Measurements from ENCODE around the gene SUPT5H. TPM values are rescaled to one million over a fixed set of nuclear protein-coding genes. Genes with fewer than 3 reads are reported as not detected.
A peak's percentile ranks its signal among the peaks of the same experiment; 100 is the strongest.
"Not testable (repeated sequence)": the region's sequence is repeated elsewhere in the genome, so short reads cannot be mapped to it uniquely, and the experiment has no call there.

Gene SUPT5H
- total and polyA plus RNA-seq, 3 donors from 2014 or later: 359 to 366 (median 363) TPM

- Histone ChIP-seq H3K4me3 (peak overlapping the region; percentile 81 to 94), H3K27ac (peak overlapping the region in 1 of 2 donors; percentile 97), H3K4me1 (peaks cover 26% of the 10 kb centered on the region), H3K36me3 (ENCODE audit: low read depth, missing control alignments) (no peaks in the 10 kb centered on the region), H3K27me3 (no peaks in the 10 kb centered on the region), H3K9me3 (no peaks in the 10 kb centered on the region)
- TF ChIP-seq POLR2A (IDR thresholded peaks at IDR 0.05): no peak
- TF ChIP-seq CTCF (IDR thresholded peaks at IDR 0.05): no peak
- WGBS, 2 donors: 77 to 79% methylated on average over 16 of the region's 16 CpGs
- DNase-seq: no peak
- intact Hi-C loops (cut with DNase I; ENCODE audit: low total_unique reads): no loop called here
Measured at GRCh38 chr19:39446365-39447084, 1.1 kb downstream of the SUPT5H start.

GRCh38 chr19:39448271-39448670, 2.9 kb downstream of the SUPT5H start:
- WGBS, 2 donors: 70 to 77% methylated on average over 3 of the region's 3 CpGs
- DNase-seq: no peak
- Histone ChIP-seq H3K27ac (no peak overlapping the region), H3K4me1 (peaks cover 33% of the 10 kb centered on the region), H3K27me3 (no peaks in the 10 kb centered on the region), H3K36me3 (ENCODE audit: low read depth, missing control alignments) (no peaks in the 10 kb centered on the region), H3K9me3 (no peaks in the 10 kb centered on the region), H3K4me3 (no peak overlapping the region)
- TF ChIP-seq POLR2A (IDR thresholded peaks at IDR 0.05) (no peak), CTCF (IDR thresholded peaks at IDR 0.05) (no peak)
- intact Hi-C loops (cut with DNase I; ENCODE audit: low total_unique reads): no loop called here

- H3K9me3 ChIP-seq: no peaks in the 10 kb centered on the region
- H3K27me3 ChIP-seq: no peaks in the 10 kb centered on the region
- peaks cover 33% of the 10 kb centered on the region for H3K4me1 ChIP-seq
- intact Hi-C loops (cut with DNase I; ENCODE audit: low total_unique reads): no loop called here
- TF ChIP-seq CTCF (IDR thresholded peaks at IDR 0.05) (no peak), POLR2A (IDR thresholded peaks at IDR 0.05) (no peak)
- no peak for DNase-seq
- H3K4me3 ChIP-seq: no peak overlapping the region
- no peak overlapping the region for H3K27ac ChIP-seq
- no peaks in the 10 kb centered on the region for H3K36me3 ChIP-seq (ENCODE audit: low read depth, missing control alignments)
- 67 to 82% methylated on average over 8 of the region's 8 CpGs for WGBS, 2 donors
Measured at GRCh38 chr19:39449116-39449797, 3.9 kb downstream of the SUPT5H start.

GRCh38 chr19:39451257-39451656, 5.9 kb downstream of the SUPT5H start:
- H3K27me3 ChIP-seq; H3K36me3 ChIP-seq (ENCODE audit: low read depth, missing control alignments); H3K9me3 ChIP-seq; H3K27ac ChIP-seq; H3K4me3 ChIP-seq; intact Hi-C loops (cut with DNase I; ENCODE audit: low total_unique reads); DNase-seq: not testable (repeated sequence)
- peaks cover 32% of the 10 kb centered on the region for H3K4me1 ChIP-seq
- 87 to 93% methylated on average over 8 of the region's 8 CpGs for WGBS, 2 donors

- TF ChIP-seq POLR2A (IDR thresholded peaks at IDR 0.05) (no peak), CTCF (IDR thresholded peaks at IDR 0.05) (no peak)
- H3K4me1 ChIP-seq: peaks cover 2% of the 10 kb centered on the region
- no peak for DNase-seq
- no peaks in the 10 kb centered on the region for H3K36me3 ChIP-seq (ENCODE audit: low read depth, missing control alignments)
- no peaks in the 10 kb centered on the region for H3K9me3 ChIP-seq
- no peaks in the 10 kb centered on the region for H3K27me3 ChIP-seq
- intact Hi-C loops (cut with DNase I; ENCODE audit: low total_unique reads): no loop called here
- no peak overlapping the region for H3K4me3 ChIP-seq
- WGBS, 2 donors: 60 to 81% methylated on average over 3 of the region's 3 CpGs
- H3K27ac ChIP-seq: no peak overlapping the region
Measured at GRCh38 chr19:39463403-39463802, 18.0 kb downstream of the SUPT5H start.
